NCI-H2171 treated with DMSO at 0.1 percent for 48 hours (cell line): ENCODE measurements around the gene DAD1.
"Not testable (repeated sequence)": the region's sequence is repeated elsewhere in the genome, so short reads cannot be mapped to it uniquely, and the experiment has no call there.

Source experiments
- DNase-seq: peaks from one replicate; lab custom pipeline; 2025; lab: John Stamatoyannopoulos, UW

DAD1 gene

DNA sequence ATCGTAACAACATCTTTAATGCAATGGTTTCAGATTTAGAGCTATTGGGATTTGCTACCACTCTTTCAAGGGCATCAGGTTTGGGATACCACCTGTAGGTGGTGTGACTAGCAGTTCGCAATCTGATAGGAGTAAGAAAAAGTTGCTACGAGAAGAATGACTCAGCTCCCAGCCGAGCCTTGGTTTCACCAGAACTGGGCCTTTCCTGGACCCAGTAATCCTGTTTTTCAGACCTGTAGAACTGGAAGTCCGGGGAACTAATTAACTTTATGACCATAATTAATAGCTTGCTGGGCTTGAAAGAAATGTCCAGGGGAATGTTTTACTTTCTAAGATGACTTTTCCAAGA, 9.8 kb upstream of the DAD1 start:
- DNase-seq, result peak; percentile 86

DNA sequence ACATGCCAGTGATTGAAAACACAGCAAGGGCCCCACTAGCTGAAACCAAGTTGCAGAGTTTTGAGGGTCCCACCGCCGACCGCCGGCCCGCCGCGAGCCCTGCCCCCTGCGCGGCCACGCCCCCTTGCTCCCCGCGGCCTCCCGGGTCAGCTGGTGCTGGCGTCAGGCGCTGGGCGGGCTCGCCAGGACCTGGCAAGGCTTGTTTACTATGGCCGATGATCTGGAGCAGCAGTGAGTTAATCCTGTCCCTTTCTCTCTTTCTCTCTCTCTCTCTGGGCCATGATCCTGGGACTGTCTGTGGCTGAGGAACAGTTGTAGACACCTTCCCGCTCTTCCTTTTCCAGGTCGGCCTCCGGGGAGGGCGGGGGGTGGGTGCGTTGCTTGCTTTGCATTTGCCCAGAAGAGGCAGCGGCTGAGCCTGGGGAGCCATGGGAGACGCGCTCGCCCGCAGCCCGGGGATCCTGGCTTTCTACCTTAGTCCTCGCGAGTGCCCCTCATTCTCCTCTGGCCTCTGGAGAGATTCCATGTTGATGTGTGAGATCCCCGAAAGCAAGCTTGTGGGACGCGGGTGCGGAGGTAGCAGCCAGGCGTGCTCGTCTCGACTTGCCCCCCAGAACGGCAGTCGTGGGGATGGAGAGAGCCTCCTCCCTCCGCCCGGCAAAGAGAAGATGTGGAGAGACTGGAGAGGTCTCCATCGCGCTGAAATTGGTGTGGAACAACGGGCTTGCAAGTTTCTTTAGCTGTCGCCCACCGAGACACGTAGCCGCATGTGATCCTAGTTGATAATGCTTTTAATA, 9.3 kb upstream of the DAD1 start, which contains the start of gene ABHD4:
TSS of gene ABHD4 (plus strand) at position 202 of the 797 bp plus-strand sequence. CDS start at position 209, 7 bp downstream.
- DNase-seq, result peak; percentile 95

DNA sequence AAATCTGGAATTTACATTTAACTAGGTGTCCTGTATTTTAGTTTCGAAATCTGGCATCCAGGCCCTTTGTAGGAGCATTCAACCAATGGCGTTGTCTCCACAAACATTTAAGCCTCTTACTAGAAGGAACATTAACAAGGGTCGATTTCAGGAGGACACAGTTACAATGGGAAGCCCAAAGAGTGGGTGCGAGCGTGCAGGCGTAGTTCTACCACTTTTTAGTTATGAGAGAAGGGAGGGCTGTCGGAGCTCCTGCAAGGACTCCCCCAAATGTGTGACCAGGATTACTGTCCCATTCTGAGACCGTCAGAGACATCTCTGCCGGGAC, 8.7 kb upstream of the DAD1 start:
- no peak for DNase-seq

DNA sequence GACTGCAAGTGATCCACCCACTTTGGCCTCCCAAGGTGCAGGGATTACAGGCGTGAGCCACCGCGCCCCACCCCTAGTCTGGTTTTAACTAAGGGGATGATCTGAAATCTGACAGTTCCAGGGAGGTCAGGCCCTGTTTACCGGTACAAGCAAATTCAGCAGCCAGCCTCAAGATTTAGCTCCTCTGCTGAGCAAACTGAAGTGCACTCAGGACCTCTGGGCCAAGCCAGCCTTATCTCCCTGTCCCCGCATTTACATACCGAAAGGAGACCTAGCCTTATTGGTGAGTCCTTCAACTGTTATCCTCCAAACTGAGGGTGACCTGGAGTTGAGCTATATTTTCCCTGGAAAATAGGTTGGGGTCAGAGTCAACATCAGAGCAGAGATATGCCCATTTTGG, 8.2 kb upstream of the DAD1 start:
- DNase-seq, result no peak

DNA sequence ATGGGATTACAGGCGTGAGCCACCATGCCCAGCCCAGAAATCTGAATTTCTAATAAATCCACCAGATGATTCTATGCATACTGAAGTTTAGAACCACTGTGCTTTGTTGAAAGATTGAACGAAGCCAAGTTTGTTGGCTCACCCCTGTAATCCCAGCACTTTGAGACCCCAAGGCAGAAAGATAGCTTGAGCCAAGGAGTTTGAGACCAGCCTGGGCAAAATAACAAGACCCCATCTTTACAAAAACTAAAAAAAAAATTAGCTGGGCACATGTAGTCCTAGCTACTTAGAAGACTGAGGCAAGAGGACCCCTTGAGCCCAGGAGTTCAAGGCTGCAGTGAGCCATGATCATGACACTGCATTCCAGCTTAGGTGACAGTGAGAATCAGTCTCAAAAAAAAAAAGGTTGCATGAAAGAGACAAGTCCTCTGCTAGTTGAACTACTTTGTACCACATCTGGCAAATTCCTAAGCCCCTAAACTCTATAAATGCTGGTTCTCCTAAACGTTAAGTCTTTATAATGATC, 7.4 kb upstream of the DAD1 start:
- no peak for DNase-seq

DNA sequence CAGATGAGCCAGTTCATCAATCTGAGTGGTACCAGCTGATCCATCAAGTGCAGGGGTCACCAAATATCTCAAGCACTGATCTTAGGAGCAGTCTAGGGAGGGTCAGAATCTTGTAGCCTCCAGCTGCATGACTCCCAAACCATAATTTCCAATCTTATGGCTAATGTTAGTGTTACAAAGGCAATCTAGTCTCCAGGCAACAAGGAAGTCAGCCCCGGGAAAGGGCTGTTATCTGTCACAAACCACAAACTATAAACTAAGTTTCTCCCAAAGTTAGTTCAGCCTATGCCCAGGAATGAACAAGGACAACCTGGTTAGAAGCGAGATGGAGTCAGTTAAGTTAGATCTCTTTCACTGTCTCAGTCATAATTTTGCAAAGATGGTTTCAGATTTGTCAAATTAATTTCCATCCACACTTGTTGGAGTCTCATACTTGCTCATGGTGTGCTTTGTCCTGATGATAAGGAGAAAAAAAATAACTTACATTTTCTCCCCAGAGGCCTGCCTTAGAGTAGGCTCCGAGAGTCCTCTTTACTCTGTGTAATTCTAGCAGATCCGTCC, 5.2 kb upstream of the DAD1 start:
- no peak for DNase-seq

DNA sequence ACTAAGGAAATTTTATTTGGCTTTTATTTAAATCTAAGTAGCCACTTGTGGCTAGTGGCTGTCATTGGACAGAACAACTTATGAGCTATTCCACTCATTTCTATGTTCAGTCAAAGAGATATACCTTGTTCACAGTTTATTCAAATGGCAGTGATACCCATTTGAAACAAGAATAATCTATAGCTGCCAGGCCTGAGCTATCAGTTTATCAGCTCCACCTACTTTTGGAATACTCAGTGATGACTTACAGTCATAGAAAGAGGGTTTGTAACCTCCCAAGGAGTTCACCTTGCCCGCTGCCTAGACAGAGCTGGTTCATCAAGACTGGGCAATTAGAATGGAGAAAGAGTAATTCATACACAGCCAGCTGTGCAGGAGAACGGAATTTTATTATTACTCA, 4.6 kb upstream of the DAD1 start:
- DNase-seq, result no peak

DNA sequence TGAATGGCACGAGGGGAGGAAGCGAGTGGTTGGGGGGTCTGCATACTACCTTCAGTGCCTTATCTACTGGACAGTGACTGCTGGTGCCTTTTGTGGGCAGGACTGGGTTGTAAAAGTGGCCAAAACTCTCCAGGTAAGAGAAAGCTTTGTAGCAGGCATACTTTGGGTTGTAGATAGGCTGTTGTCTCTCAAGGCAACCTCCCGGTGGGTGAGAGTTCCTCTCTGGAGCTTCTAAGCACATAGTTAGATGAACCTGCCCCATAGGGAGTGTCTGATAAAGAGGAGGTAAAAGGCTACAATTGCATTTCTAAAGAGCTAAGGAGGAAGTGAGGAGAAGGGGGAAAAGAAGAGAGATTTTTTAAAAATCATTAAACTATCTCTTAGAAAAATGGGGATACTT, 4.2 kb upstream of the DAD1 start:
- DNase-seq, result no peak

DNA sequence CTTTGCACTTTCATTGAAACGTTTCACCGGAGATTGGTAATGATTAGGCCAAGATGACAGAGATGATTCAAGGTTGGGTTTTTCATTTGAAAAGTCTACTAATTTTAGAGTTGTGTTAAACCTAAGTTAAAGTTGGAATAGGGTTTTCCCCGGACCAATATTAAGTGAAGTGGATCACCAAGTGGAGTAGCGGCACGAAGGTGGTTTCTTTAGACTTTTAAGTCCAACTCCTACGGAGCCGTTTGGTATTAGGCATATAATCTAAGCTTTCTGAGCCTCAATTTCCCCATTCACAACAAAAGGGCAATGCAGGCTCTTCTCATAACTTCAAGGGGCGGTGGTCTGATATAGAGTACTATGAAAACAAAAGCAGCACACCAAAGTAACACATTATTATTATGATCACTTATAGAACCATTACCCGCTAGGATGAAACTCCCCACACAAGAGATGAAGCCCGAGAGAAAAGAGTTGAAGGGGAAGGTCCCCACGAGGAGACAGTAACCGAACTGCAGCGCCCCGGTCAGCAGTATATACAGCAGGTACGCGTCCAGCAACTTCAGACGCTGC, 413 bp downstream of the DAD1 start:
- DNase-seq, result no peak

DNA sequence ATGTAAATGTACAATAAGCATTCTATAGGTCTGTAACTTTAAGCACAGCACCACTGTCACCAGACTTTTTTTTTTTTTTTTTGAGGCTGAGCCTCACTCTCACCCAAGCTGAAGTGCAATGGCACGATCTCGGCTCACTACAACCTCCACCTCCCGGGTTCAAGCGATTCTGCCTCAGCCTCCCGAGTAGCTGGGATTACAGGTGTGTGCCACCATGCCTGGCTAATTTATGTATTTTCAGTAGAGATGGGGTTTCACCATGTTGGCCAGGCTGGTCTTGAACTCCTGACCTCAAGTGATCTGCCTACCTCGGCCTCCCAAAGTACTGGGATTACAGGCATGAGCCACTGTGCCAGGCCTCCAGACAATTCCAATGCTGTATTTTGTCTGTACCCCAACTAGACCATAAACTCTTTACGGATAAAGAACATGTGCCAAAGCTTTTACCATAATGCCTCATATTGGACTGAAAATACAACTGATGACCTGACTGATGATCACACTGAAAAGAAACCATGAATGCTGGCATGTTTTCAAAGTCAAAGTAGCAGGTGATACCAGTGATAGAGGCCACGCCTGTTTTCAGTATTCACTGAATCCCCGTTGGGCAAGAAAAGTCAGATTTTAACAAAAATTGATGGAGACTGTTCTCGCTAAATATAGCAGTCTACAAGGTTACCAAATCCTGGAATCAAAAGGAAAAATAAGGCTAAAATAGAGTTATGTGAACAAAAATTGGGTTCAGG, 1.2 kb downstream of the DAD1 start:
- not testable (repeated sequence) for DNase-seq

DNA sequence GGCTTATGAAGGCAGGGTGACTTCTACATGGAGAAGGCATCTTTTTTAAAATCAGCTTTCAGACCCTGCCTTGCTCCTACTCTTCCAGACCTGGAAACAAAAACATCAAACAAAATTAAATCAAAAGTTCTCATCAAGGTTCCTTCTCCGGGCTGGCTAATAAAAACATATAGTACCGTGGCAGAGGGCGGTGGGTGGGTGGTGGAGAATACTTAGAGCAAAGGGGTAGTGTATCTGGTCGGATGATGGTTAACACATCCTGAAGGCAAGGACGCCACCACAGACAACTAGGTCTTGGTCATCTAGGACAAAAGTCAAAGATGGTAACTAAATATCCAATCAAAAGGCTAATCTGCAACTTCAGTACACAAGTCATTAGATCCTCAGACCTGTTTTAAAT, 1.8 kb downstream of the DAD1 start:
- DNase-seq, result no peak

DNA sequence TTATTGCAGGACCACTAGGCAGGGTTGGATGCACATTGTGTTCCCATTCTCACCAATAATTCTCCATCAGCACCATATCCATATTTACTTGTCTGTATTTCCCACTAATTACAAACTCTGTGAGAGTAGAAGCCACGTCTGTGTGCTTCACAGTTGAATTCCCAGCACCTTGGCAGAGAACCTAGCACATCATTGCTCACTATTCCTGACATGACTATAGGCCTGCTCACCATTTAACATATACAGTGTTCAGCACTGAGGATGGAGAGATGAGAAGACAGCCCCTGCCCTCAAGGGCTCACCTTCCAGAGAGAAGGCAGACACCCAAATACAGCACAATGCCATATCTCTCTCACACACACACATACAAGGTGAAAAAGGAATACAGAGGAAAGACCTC, 5.0 kb downstream of the DAD1 start:
- no peak for DNase-seq

DNA sequence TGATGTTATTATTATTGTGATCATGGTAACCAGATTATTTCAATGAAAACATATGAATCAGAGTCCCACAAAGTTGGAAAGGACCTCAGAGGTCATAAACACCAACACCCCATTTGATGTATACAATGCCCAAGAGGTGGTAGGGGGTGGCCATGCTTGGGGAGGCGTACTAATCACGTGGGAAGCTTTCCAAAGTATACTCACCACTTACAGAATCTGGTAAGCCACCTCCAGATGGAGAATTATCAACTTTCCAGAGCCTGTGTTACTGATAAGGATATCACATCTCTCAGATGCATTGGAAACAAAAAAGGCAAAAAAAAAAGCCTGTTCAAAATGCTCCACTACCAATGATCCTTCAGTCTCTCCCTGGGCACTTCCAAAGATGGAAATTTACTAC, 8.4 kb downstream of the DAD1 start:
- peak; percentile 48 for DNase-seq

DNA sequence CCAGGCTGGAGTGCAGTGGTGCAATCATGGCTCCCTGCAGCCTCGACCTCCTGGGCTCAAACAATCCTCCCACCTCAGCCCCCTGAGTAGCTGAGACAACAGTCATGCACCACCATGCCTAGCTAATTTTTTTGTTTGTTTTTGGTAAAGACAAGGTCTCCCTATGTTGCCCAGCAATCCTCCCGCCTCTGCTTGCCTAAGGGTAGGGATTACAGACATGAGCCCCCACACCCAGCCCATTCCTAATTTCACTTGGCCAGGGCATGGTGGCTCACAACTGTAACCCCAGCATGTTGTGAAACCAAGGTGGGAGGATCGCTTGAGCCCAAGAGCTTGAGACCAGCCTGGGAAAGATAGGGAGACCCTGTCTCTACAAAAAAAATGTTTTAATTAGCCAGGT, 9.1 kb downstream of the DAD1 start:
- no peak for DNase-seq

DNA sequence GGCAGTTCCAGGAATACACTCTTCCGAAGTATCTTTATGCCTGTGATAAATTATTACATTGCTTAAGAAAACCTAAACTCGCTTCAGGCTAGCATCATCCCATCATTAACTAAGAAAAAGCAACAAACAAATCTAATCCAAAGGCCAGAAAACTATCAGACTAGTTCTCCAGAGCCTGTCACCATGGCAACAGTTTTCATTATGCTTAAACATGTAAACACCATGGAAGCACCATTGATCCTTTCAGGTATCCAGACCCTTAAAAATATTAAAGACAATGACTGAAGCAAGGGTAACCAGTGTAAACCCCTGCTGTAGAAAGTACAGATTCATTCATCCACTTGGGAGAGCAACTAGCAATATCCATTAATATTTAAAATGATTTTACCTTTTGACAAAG, 9.8 kb downstream of the DAD1 start:
- no peak for DNase-seq

DNA sequence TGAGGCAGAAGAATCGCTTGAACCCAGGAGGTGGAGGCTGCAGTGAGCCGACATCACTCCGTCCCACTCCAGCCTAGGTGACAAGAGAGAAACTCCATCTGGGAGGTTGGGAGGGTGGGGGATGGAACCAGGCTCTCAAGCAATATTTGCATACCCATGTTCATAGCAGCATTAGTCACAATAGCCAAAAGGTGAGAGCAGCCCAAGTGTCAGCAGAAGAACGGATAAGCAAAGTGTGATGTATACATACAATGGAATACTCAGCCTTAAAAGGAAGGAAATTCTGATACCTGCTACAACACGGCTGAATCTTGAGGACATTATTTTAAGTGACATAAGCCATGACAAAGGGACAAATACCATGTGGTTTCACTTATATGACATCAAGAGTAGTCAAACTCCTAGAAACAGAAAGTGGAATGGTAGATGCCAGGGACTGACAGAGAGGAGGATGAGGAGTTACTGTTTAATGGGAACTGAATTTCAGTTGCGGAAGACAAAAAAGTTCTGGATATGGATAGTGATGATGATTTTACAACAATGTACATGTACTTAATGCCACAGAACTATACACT, 11.6 kb downstream of the DAD1 start:
- no peak for DNase-seq

DNA sequence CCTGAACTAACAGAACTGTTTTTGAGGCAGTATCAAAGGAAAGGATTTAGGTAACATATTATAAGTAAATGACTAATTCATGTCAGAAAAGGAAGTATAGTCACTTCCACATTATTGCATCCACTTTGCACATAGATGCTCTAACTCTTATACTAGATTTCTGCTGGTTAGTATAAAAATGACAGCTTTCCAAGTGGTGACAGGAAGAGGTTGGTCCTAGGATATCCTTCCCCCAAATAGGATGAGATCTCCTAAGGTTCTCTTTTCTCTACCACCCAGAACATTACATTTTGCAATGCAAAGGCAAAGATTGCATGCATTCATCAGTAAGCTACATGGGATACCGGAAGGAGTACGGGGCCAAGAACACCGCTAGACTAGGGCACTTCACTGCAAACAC, 15.2 kb downstream of the DAD1 start:
- no peak for DNase-seq

DNA sequence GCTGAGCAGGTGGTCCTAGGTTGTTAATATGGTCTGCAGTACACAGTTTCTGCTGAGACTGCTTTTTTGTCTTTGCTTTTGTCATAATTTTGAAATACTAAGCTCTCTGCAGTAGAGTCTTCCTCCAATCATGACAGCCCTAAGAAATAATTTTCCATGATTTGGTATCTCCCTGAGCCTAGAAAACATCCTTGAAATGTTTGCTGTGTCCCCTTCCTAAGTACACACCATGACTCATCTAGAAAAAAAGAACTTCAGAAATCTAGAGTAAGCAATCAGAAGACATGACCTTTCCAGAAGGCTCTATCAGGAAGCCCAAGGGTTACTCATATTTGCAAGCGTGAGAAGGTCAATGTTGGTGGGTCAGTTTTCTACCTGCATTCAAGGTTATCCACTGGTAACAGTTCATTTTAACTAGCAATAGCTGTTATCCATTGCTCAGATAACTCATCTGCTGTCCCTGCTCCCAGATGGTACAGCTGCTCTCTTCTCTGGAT, 16.4 kb downstream of the DAD1 start:
- DNase-seq, result no peak

DNA sequence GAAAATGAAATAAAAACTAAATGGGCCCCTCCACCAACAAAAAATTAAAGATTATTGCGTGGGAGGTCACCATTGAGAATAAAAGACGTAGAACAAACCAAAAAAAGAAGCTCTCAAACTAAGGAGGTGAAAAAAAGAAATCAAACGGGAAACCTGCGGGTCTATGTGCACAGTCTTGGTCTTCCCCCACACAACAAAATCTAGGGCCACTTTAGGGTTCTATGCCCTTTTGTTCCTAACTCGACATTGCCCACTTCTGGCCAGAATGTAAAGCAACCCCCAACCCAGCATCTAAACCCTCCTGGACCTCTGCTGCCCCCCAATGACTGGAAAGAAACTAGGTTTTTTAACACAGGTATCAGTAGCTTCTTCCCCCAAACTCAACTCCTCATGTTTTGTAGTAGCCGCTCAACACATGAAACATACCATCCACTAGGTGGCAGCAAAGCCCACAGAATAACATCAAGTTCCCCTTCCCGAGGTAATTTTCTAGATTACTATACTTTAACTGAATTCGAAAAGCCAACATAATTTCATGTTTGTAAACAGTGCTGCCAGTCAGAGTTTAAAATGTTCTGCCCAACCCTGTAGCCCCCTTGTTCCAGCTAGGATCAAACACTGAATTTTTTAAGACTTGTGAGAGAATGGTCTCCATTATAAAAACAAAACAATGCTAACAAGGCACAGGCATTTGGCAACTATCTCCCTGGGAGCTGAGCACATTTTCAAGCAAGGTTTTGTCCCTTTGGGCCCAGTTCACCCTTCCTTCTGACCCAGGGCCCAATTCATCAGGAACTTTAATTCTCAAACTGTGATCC, 18.7 kb downstream of the DAD1 start:
- DNase-seq, result peak; percentile 99

DNA sequence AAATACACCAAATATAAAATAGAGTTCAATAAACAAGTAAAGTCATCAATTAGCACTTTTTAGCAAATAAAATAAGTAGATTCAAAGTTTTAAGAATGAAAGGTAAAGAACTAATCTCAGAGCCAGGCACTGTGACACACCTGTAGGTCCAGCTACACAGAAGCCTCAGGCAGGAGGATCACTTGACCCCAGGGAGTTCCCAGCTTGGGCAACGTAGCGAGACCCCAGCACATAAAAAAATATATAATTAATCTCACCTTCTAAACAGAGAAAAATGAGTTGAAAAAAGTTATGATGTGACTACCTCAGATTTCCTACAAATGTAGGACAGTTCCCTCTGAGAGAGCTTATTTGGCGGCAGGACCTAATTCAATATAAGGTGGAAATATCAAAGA, 19.3 kb downstream of the DAD1 start:
- no peak for DNase-seq

DNA sequence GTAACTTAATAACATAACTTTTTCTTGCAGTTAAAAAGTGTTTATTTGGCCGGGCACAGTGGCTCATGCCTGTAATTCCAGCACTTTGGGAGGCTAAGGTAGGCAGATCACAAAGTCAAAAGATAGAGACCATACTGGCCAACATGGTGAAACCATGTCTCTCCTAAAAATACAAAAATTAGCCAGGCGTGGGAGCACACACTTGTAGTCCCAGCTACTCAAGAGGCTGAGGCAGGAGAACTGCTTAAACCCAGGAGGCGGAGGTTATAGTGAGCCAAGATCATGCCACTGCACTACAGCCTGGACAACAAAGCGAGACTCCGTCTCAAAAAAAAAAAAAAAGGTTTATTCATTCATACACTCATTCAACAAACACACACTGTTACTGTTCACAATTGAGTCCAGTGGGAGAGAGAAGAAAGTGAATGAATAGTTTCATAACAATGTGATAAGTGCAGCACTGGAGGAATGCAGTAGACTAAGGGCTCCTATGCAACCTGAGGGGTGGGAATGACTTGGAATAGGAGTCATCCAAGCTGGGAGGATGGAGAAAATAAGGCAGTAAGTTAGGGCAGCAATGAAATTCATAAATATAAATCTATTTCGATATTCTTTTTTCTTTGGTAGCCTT, 19.8 kb downstream of the DAD1 start:
- no peak for DNase-seq
